Body of pancreas (tissue), 4 donors: ENCODE results near the gene SIN3B.

Experiments
- CTCF ChIP-seq, 7 experiments: fragments of 450-650 bp in 4 of 7; fragments of 200-600 bp in 3 of 7; sonication (generic) in 3 of 7; IDR thresholded peaks; one replicate each; pipeline ENCODE4 v1.5.1; 2016 to 2019; ENCODE audit warnings: antibody characterized with exemption in 7 of 7
- POLR2A ChIP-seq, 3 donors: fragments of 450-650 bp; IDR thresholded peaks; one replicate each; pipeline ENCODE4 v1.6.1; 2016; ENCODE audit warnings: antibody characterized with exemption in 3 of 3, mild to moderate bottlenecking in 2 of 3

GRCh38 chr19:16814526-16815100 lies 14.6 kb upstream of the SIN3B start:
- TF ChIP-seq CTCF (IDR thresholded peaks at IDR 0.05), result no peak
- no peak for TF ChIP-seq POLR2A (IDR thresholded peaks at IDR 0.05)
